GM13977 (cell line): ENCODE measurements around the gene KCNMA1.

Experiments
- DNase-seq: peaks from one replicate; pipeline ENCODE4 v3.0.0; 2012; ENCODE audit warnings: low spot score
- CTCF ChIP-seq: IDR thresholded peaks from 2 replicates; pipeline ENCODE4 v1.5.1; 2012; ENCODE audit warnings: mild to moderate bottlenecking, control low read depth; ENCODE audit not compliant: insufficient read depth; ENCODE audit errors: extremely low read depth, missing control alignments
- in situ Hi-C: fragments of 300-500 bp; cut with MboI; formaldehyde crosslinking; loops from one replicate; pipeline ENCODE4 v1.12.0; 2022; ENCODE audit warnings: low sequenced_read_pairs, low pct_unique_long_range_greater_than_20kb, mixed read lengths, inconsistent platforms; ENCODE audit not compliant: unreplicated experiment

The KCNMA1 gene

GRCh38 chr10:76883596-76883995 lies 754.0 kb downstream of the KCNMA1 start:
- DNase-seq: no peak
- TF ChIP-seq CTCF: no peak
- in situ Hi-C loops: no loop called here

GRCh38 chr10:76882796-76883195 lies 754.8 kb downstream of the KCNMA1 start:
- no peak for DNase-seq
- in situ Hi-C loops: no loop called here
- TF ChIP-seq CTCF: no peak

GRCh38 chr10:76882245-76882644 lies 755.4 kb downstream of the KCNMA1 start:
- DNase-seq: no peak
- no peak for TF ChIP-seq CTCF
- in situ Hi-C loops: no loop called here

GRCh38 chr10:76881477-76882220 lies 756.0 kb downstream of the KCNMA1 start:
- in situ Hi-C loops: no loop called here
- no peak for TF ChIP-seq CTCF
- peak; percentile 23 for DNase-seq

GRCh38 chr10:76880931-76881330 lies 756.7 kb downstream of the KCNMA1 start:
- TF ChIP-seq CTCF: no peak
- no peak for DNase-seq
- in situ Hi-C loops: no loop called here

GRCh38 chr10:76879116-76879913 lies 758.3 kb downstream of the KCNMA1 start:
- TF ChIP-seq CTCF: no peak
- in situ Hi-C loops: no loop called here
- no peak for DNase-seq
